NT2/D1 (cell line): ENCODE results near the gene MBLAC1.

Source experiments
- YY1 ChIP-seq: IDR thresholded peaks from 2 replicates; pipeline ENCODE4 v1.6.1; 2011; ENCODE audit not compliant: insufficient read length, insufficient read depth
- ZNF274 ChIP-seq: IDR thresholded peaks from 2 replicates; pipeline ENCODE4 v1.6.1; 2011; ENCODE audit warnings: mild to moderate bottlenecking, low read depth, low read length

- no peak for TF ChIP-seq YY1
- TF ChIP-seq ZNF274, result no peak
Observed at GRCh38 chr7:100080907-100081534, 45.7 kb upstream of the MBLAC1 start.
